CD1c-positive myeloid dendritic cell (primary cell): ENCODE measurements around the gene ARPP21.

Experiments used
- DNase-seq: peaks from one replicate; pipeline ENCODE4 v3.0.0-alpha.2; 2016; ENCODE audit errors: extremely low spot score

The ARPP21 gene

DNA sequence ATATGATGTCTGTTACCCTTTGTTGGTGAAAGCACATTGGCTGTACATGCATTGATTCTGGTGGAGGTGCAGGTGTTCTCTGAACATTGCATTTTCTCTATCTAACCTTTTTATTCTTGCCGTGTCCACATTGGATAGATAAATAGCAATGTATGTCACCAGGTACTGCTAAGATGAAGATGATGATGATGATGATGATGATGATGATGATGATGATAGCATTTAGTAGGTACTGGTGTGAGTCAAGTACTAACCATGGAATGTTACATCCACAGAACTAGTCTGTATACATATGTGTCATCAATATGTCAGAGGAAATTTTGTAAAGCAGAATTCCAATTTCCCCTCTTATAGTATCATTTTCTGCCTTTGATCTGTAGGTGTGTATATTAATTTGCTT is 36.3 kb downstream of the ARPP21 start:
- DNase-seq: no peak

DNA sequence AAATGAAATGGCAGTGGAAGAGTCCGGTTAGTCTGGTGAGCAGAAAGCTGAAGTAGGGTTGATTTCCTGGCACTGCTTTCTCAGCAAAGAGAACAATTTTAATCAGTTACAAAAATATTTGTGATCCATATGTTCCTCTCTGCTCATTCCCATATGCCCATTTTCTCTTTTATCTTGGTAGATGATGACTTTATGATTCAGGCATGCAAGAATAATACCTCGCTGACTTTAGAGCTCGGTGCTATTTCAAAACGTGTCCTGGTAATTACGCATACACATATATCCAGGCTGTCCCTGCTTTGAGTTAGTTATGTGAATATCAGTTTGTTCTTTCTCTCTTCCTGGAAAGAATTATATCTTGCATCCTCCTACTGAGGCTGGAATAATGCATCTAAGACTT is 38.5 kb downstream of the ARPP21 start:
- DNase-seq: no peak

GRCh38 chr3:35678643-35679161 is 39.4 kb downstream of the ARPP21 start:
- DNase-seq: no peak

DNA sequence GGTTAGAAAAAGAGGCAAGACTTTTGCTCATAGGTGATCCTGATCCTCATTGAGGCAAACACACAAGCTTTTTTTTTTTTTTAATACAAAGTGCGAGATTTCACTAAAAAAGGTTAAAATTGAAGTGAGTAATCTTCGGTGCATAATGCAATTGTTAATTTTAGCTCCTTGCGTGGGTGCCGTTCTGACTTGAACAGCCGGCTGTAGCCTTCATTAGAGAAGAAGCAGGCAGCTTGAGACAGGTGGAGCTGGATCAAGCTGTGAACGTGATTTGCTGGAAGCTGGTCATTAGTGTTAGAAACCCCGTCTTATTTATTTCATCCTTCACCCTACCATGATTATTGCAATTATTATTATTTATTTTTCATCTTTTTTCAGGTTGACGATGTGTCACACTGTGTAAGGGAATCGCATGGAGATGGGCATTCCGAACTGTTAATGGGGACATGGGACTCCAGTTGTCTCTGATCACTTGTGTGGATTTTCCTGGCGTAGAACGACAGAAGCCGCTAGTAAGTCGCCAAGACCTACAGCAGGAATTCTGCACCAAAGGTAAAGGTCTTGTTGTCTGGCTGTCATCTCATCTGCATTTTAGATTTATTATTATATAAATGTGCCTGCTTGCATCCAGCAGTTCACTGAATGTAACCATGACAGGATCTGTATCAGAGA is 40.2 kb downstream of the ARPP21 start:
- no peak for DNase-seq

DNA sequence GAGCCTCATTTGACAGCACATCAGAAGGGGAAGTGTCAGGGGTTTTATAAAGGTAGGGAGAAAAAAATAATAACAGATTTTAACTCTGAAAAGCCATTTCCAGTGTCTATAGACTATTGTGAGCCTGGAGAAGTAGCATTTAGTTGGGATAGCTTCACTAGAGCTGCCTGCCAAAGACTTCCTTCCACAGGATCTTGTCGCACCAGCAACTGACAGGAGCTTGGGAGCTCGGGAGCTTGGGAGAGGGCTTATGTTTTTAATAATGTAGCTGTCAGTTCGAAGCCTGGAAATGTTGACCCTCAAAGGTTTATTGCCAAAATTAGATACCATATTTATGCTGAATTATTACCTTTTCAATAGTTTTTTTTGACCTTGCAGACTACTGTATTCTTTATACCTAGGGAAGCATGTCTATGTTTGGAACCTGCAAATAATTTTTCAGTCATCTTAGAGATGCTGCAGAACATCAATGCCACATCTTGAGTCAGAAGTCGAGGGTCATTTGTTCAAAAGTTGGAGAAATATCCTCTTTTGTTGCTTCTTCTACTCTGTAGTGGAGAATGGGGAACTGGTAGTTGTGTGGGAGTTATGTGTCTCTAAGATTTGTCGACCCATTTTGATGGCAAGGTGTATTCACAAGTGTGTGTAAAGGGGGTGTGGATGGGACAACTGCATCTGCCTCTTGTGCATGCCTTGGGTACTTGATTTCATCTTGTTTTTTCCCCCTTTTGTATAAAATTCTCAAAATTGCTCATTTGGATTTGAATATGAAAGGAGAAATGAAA is 41.7 kb downstream of the ARPP21 start:
- DNase-seq: peak; percentile 40

DNA sequence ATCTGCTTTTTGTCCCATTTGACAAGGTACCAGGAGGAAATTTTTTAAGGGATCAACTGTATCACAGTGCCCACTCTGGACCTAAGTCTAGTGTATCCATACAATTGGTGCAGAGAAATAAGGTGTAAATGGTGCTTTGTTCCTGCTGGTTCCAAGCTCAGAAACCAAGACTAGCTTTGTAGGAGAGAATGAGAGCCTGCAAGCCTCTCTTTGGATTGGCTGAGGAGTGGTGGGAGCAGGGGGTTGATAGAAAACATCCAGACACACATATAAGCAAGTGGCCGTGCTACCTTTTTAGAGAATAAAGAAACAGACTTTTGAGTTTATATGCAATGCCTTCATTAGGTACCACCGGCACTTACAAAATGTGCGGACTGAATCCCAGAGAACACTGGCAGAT is 45.8 kb downstream of the ARPP21 start:
- no peak for DNase-seq

DNA sequence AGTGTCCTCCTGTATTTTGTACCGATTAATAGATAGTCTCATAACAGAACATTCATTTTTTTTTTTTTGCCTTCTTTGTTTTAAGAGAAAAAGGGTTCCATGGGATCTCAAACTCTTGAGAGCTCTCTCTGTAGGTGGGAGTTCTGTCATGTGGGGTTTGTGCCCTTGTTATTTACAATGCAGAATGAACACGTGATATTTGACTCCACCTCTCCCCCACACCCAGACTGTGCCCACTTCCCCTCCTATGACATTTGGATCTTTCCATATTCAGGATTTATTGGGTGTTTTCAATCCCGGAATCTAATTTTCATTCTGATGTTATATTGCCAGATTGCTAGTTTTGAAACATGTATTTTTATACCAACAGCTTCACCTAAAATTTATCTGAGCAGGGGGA is 49.5 kb downstream of the ARPP21 start:
- DNase-seq: no peak

GRCh38 chr3:35690271-35690670 is 50.9 kb downstream of the ARPP21 start:
- DNase-seq: no peak

GRCh38 chr3:35705904-35706303 is 66.6 kb downstream of the ARPP21 start:
- DNase-seq: no peak

DNA sequence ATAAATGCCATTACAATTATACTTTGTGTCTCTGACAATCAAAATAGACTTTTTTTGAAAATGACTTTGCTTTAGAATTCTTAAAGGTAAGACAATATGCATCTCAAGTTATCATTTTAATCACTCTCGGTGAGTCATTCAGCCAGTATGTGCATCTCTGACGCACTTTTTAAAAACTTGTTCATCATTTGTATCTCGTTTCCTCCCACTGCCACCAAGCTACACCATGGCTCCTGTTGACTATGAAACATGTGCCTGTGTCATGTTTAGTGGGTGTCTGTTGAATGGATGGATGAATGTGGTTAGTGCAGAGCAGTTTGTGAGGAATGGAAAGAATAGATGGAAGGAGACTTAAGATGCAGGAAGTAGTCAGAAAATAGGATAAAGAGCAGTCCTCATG is 68.6 kb downstream of the ARPP21 start:
- no peak for DNase-seq

DNA sequence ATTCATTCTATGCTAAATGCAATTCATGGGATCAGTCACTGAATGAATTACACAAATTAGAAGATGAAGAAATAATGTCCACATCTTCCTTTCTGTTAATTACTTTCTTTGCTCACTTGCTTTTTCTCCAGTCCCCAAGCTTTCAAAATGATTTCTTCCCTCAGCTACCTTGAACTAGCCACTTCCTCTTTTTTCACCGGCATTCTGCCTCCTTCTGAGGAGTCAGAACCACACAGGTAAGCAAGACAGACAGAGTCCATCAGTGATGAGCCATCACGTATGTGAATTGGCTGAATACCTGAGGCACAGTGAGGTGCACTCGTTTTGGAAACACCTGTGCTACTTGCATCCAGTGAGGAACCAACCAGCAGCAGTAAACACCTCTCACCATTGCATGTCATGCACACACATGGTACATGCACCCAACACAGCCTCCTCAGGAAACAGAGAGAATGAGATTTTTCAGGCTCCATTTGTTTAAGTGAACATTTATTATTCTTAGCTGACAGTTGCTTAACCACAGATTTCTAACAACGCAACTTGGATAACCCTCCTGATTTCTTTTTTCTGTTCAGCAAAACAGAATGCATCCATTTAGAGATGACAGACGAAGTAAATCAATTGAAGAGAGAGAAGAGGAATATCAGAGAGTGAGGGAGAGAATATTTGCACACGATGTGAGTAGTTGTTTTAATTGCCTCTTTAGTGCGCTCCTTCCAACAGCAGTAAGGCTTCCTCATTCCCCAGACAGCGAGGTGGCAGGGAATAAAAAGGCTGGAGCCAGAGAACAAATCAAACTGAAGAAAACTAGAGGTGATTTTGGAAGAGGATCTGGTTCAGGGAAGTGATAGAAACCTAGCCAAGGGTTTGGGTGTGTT is 69.3 kb downstream of the ARPP21 start:
- DNase-seq: no peak

DNA sequence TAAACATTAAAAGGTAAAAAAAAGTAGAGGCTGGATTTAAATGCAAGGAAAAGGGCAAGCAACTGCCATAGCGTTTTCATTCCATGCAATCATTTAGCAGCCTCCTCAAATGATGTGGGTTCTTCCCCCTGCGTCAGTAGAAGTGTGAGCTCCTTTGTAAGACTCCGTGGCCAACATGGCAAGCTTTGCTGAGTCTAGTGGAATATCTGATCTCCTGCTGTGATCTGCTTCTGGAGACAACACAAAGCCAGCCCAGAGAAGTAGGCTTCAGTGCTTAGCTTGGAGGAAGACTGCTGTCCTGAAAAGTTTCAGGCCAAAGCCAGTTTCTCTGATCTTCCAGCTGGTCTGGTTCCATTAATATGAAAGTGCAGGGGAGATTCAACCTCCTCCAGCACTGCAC is 70.4 kb downstream of the ARPP21 start:
- DNase-seq: no peak

GRCh38 chr3:35710554-35710953 is 71.2 kb downstream of the ARPP21 start:
- DNase-seq: no peak

DNA sequence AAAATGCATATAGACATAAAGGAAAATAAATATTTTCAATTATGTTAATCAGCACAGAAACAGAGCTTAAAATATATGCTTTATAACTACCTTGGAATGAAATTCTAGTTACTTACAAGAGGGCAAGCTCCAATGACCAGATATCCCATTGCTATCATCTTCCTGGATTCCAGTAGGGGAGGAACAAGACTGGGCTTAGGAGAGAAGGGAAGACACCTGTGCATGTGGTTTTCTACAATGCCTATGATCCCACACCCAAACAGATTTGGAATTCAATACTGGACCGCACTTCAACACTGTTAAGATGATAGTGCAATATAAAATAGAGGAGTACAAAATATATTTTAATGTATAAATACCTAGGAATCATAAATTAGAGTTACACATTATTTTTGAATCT is 79.6 kb downstream of the ARPP21 start:
- DNase-seq: no peak

DNA sequence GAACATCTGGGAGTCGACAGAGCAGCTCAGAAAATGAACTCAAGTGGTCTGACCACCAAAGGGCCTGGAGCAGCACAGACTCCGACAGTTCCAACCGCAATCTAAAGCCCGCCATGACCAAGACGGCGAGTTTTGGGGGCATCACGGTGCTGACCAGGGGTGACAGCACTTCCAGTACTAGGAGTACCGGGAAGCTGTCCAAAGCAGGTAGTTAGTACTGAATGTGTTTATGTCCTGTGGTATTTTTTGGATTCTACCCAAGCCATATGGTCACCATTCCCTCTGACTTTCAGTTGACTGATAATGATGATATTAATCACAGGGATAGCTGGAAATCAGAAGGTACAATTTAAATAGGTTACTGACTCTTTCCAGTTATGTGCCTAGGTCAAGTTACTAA is 82.3 kb downstream of the ARPP21 start:
- DNase-seq: no peak

DNA sequence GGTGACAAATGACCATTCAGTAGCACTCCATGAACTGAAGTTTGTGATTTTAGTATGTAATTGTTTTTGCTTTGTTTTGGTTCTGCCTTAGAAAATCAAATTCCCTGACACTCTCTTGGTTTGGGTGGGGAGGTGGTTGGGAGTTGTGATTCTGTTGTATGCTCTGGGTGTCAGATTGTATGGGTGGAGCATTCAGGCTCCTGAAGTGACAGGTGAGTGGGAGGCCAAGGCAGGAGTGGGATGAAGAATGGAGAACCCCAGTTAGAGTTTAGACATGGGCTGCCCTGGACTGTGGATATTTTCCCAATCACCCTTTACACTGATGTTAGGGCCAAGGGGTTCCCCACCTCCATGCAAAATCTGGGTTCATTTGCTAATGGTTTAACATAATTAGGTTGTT is 83.6 kb downstream of the ARPP21 start:
- no peak for DNase-seq

- no peak for DNase-seq
These were observed 84.3 kb downstream of the ARPP21 start for GRCh38 chr3:35723480-35724097.

- no peak for DNase-seq
These were observed 84.8 kb downstream of the ARPP21 start for GRCh38 chr3:35724106-35724505.

DNA sequence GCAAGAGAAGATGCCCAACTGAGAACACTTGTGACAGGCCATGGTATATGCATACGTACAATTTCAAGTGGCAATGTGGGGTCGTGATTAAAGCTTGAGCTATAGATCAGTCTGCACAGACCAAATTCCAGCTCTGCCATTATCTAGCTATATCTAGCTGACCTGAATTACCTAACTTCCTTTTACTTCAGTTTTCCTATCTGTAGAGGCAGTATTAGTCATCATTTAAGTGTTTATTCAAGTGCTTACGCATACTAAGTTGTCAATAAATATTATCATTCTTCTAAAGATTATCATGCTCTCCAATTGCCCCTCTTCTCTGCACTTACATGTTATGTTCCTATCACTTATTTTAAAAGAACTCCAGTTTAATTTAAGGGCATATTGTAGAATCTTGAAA is 87.9 kb downstream of the ARPP21 start:
- DNase-seq: no peak

DNA sequence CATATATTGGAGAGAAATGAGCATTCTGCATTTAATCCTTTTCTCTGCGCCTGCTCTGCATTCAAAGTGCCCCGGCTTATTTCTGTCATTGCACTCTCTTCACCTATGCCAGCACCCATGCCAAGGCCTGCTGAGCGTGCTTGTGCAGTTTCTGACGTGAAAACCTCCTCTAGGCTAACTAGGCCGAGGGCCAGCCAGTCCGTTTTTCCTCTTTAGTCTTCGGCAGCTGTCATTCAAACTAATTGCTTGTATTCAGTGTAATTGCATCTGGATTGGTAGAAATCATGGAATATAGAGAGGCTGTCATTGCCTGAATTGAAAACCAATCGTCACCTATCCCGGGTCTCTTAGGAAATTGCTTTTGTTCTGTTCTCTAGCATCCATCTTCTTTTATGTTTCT is 94.0 kb downstream of the ARPP21 start:
- DNase-seq: no peak

DNA sequence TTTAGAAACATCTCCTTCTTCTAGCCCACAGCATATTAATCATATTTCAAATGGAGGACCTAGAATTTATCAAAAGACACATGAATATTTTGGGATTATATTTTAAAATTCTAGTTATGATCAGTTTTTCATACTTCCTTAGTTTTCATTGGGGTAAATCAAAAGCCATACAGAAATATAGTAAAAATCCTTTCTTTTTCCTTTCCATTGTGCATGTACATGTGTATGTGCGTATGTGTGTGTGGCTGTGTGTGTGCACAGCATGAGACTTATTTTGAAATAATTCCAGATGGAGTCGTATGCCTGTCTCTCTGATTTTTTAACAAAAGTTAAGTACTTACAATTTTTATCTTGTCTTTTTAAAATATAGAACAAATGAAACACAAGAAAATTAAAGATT is 94.5 kb downstream of the ARPP21 start:
- no peak for DNase-seq

DNA sequence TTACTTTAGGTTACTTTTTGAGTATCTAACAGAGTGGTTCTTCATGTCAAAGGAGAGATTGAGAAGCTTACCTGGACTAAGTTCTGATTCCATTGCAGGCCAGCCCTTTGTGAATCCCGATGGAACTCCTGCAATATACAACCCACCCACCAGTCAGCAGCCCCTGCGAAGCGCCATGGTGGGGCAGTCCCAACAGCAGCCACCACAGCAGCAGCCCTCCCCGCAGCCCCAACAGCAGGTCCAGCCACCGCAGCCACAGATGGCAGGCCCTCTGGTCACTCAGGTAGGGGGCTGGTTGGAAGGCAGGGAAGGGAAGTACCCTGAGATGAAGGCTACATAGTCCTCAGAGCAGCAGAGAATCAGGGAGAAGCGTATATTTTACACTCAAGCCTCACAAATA is 97.8 kb downstream of the ARPP21 start:
- DNase-seq: no peak
